ENCODE measurements around the gene BCO2. TPM values are rescaled to one million over a fixed set of nuclear protein-coding genes. Genes with fewer than 3 reads are reported as not detected.
"Not testable (repeated sequence)": the region's sequence is repeated elsewhere in the genome, so short reads cannot be mapped to it uniquely, and the experiment has no call there.

BCO2 gene
- total RNA-seq, 4 donors from 2014 or later = 5.1 to 31.2 (median 20.6) TPM

DNA sequence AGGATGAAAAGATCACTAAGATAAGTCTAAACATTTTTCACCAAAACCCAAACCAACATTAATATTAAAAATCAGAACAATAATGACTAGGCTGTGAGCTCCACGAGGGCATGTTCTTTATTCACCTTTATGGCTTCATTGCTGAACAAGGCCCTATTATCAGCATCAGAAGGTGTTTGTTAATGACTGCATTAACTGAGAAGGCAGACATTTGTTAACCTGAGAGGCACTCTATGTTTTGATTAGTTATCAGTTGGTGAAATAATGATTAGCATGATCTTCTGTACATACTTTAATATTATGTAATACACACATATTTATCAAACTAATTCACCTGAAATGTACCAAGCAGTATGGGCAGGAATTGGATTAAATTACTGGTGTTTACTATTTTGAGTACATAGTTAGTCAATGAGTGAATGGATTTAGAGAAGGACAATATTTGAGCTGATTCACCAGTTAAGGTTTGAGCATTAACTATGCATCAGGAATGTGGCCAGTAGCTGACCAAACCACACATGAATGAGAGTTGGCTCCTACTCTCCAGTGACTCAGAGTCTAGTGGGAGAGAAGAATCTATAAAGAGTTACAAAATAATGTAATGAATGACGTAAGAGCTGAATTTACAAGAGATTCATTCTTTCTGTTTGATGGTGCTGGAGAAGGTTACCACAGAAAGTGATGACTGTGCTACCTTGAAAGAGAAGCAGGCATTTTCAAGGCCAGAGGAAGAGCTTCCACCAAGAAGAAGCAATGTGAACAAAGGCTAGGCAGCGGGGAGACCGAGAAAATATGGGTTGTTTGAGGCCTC is 18.2 kb upstream of the BCO2 start:
- DNase-seq (ENCODE audit: low spot score in 2 of 2) = peak in 1 of 2 donors; percentile 29

DNA sequence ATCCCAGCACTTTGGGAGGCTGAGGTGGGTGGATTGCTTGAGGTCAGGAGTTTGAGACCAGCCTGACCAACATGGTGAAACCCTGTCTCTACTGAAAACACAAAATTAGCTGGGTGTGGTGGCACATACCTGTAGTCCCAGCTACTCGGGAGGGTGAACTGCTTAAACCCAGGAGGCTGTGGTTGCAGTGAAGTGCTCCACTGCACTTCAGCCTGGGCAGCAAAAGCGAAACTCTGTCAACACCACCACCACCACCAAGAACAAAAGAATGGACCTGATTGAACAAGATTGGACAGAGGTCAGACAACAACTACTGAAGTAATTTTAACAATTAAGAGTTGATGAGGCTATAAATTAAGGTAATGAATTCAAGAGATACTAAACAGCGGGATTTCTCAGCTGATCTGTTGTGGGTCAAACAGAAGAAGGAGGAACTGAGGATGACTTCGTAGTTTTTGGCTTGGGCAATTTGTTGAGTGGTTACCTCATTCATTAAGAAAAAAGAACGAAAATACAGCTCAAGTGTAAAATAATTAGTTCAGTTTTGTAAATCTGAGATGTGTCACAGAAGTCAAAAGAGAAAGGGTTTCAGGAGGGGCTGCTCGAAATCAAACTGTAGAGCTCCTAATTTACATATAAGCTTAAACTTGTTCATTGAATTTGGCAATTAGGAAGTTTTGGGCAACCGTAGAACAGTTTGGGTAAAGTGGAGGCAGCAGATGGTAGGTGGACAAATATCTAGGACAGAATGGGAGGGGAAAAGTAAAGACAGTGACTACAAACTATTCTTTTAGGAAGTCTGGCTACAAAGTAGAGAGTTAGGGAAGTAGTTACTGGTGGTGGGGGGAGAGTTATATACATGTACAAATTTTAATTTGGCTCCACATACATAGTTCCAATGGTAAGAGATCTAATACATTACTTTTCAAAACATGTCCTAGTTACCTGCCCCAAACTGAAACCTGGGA is 15.9 kb upstream of the BCO2 start:
- WGBS, 2 donors = 78 to 83% methylated on average over 7 of the region's 7 CpGs
- peak overlapping the region in 2 of 4 donors; percentile 45 to 63 for H3K27ac ChIP-seq
- TF ChIP-seq EP300 (IDR thresholded peaks at IDR 0.05) (no peak), POLR2A (IDR thresholded peaks at IDR 0.05) (no peak)
- TF ChIP-seq, protein P1, sequence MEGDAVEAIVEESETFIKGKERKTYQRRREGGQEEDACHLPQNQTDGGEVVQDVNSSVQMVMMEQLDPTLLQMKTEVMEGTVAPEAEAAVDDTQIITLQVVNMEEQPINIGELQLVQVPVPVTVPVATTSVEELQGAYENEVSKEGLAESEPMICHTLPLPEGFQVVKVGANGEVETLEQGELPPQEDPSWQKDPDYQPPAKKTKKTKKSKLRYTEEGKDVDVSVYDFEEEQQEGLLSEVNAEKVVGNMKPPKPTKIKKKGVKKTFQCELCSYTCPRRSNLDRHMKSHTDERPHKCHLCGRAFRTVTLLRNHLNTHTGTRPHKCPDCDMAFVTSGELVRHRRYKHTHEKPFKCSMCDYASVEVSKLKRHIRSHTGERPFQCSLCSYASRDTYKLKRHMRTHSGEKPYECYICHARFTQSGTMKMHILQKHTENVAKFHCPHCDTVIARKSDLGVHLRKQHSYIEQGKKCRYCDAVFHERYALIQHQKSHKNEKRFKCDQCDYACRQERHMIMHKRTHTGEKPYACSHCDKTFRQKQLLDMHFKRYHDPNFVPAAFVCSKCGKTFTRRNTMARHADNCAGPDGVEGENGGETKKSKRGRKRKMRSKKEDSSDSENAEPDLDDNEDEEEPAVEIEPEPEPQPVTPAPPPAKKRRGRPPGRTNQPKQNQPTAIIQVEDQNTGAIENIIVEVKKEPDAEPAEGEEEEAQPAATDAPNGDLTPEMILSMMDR (IDR thresholded peaks at IDR 0.05) = no peak

More for the DNA sequence above, 18.2 kb upstream of the BCO2 start:
- peaks cover 0 to 3% (median 0%) of the 10 kb centered on the region in 3 donors for H3K36me3 ChIP-seq
- H3K27me3 ChIP-seq = no peaks in the 10 kb centered on the region
- 55 to 57% methylated on average over 4 of the region's 4 CpGs for WGBS, 2 donors
- no peaks in the 10 kb centered on the region for H3K9me3 ChIP-seq
- H3K27ac ChIP-seq = peak overlapping the region in 2 of 4 donors; percentile 58 to 84
- peaks cover 0 to 41% (median 7%) of the 10 kb centered on the region in 4 donors for H3K4me1 ChIP-seq
- peak in 1 of 2 donors; percentile 52 for TF ChIP-seq EP300 (IDR thresholded peaks at IDR 0.05)
- TF ChIP-seq, protein P1 (IDR thresholded peaks at IDR 0.05) = no peak
- H3K4me3 ChIP-seq = no peak overlapping the region

DNA sequence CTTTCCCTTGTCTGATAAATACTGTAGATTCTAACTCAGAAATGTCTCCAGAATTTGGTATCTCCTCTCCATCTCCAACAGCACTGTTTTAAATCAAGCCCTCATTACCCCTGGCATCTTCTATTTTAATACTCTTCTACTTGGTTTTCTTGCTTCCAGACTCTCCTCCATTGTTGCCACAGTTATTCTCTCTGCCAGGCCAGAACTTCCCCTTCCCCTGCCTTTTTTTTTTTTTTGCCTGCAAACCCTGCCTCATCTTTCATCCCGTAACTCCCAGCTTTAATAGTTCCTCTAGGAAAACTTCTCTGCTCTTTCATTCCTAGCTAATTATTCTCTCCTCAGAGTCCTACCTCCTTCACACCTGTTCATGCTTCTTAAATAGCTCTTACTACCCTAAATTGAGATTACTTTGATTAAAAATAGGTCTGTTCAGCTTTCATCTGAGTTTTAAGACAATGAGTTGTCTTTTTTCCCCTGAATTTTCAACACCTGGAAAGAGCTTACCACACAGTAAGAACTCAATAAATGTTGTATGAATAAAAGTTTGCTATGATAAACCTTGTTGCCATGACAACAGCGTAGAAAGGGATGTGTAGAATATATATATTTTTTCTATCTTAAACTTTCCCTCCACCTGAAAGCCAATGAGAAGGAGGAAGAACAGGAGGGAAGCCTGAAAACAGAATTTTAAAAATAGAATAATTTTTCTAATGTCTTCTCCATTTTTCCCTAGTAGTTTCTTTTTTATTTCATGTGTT is 15.0 kb upstream of the BCO2 start:
- no peak for DNase-seq (ENCODE audit: low spot score in 2 of 2)
- Histone ChIP-seq H3K27me3 (no peaks in the 10 kb centered on the region), H3K4me1 (peaks cover 0 to 50% (median 7%) of the 10 kb centered on the region in 4 donors), H3K9me3 (no peaks in the 10 kb centered on the region), H3K27ac (peak overlapping the region in 2 of 4 donors; percentile 44 to 63), H3K36me3 (no peaks in the 10 kb centered on the region), H3K4me3 (peak overlapping the region in 1 of 4 donors; percentile 3)
- TF ChIP-seq POLR2A (IDR thresholded peaks at IDR 0.05) (no peak), EP300 (IDR thresholded peaks at IDR 0.05) (no peak)
- TF ChIP-seq, protein P1 (IDR thresholded peaks at IDR 0.05) = no peak
- WGBS, 2 donors = 53 to 75% methylated on average over 2 of the region's 2 CpGs

More for the DNA sequence above, 15.9 kb upstream of the BCO2 start:
- H3K4me3 ChIP-seq = peak overlapping the region in 1 of 4 donors; percentile 3
- H3K36me3 ChIP-seq = no peaks in the 10 kb centered on the region
- no peak for DNase-seq (ENCODE audit: low spot score in 2 of 2)
- no peaks in the 10 kb centered on the region for H3K27me3 ChIP-seq
- no peaks in the 10 kb centered on the region for H3K9me3 ChIP-seq
- H3K4me1 ChIP-seq = peaks cover 0 to 41% (median 7%) of the 10 kb centered on the region in 4 donors

DNA sequence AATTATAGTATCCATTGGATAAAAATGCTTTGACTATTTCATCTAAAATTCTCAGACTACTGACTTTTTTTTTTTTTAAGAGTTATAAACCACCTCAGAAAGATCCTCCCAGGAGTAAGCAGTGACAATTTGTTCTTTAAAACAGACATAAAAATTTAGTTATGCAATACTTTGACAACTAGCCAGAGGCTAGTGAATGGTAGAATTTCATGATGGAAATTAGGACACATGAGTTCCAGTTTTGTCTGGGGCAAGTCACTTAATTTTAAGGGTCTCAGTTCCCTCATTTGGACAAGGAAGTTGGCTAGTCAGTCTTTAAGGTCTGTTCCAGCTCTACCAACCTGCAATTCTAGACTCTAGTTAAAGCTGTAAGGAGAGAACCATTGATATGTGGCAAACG is 14.3 kb upstream of the BCO2 start:
- no peaks in the 10 kb centered on the region for H3K9me3 ChIP-seq
- H3K27ac ChIP-seq = peak overlapping the region in 2 of 4 donors; percentile 44 to 63
- WGBS, 2 donors = 63 to 65% methylated on average over 1 of the region's 1 CpG
- H3K36me3 ChIP-seq = no peaks in the 10 kb centered on the region
- peak in 1 of 2 donors; percentile 60 for TF ChIP-seq EP300 (IDR thresholded peaks at IDR 0.05)
- TF ChIP-seq, protein P1 (IDR thresholded peaks at IDR 0.05) = no peak
- DNase-seq (ENCODE audit: low spot score in 2 of 2) = no peak
- H3K27me3 ChIP-seq = no peaks in the 10 kb centered on the region
- no peak overlapping the region for H3K4me3 ChIP-seq
- H3K4me1 ChIP-seq = peaks cover 0 to 55% (median 7%) of the 10 kb centered on the region in 4 donors

DNA sequence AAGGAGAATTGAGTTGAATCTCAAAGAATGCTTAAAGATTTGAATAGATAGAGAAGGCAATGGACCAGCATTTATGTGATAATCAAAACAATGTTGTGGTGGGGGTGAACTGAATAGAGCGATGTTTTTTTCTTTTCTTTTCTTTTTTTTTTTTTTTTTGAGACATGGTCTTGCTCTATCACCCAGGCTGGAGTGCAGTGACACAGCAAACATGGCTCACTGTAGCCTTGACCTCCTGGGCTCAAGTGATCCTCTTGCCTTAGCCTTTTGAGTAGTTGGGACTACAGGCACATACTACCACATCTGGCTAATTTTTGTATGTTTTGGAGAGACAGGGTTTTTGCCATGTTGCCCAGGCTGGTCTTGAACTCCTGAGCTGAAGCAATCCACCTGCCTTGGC is 13.1 kb upstream of the BCO2 start:
- 89 to 93% methylated on average over 1 of the region's 1 CpG for WGBS, 2 donors
- peak overlapping the region in 1 of 4 donors; percentile 49 for H3K4me3 ChIP-seq

More for the DNA sequence above, 13.1 kb upstream of the BCO2 start:
- not testable (repeated sequence) for H3K9me3 ChIP-seq; H3K27me3 ChIP-seq; DNase-seq (ENCODE audit: low spot score in 2 of 2); H3K36me3 ChIP-seq
- Histone ChIP-seq H3K27ac (peak overlapping the region in 3 of 4 donors; percentile 40 to 75 (median 42)), H3K4me1 (peaks cover 0 to 45% (median 5%) of the 10 kb centered on the region in 4 donors)
